SK-N-MC (cell line): ENCODE results near the gene CATSPERB.

Source experiments
- DNase-seq: peaks from one replicate; pipeline ENCODE4 v3.0.0-alpha.2; 2011; ENCODE audit warnings: low read depth, low spot score
- H3K27ac ChIP-seq: fragments of 200-600 bp; sonication (generic); 2 replicates; pipeline ENCODE4 v1.5.1; 2016; ENCODE audit warnings: mixed run types
- H3K36me3 ChIP-seq: fragments of 200-600 bp; sonication (generic); 2 replicates; pipeline ENCODE4 v1.6.1; 2017; ENCODE audit warnings: antibody characterized with exemption, low read length, mixed read lengths; ENCODE audit not compliant: insufficient read depth
- H3K4me3 ChIP-seq: fragments of 200-600 bp; sonication (generic); 2 replicates; pipeline ENCODE4 v1.5.1; 2016
- H3K9ac ChIP-seq: fragments of 200-600 bp; sonication (generic); 2 replicates; pipeline ENCODE4 v1.8.0; 2017; ENCODE audit warnings: mixed run types, mixed read lengths; ENCODE audit not compliant: insufficient read length
- H3K9me3 ChIP-seq: fragments of 200-600 bp; sonication (generic); 2 replicates; pipeline ENCODE4 v1.6.1; 2017; ENCODE audit warnings: low read depth, mild to moderate bottlenecking, antibody characterized with exemption, low read length, moderate library complexity, mixed read lengths
- EZH2 ChIP-seq: fragments of 200-600 bp; sonication (generic); IDR thresholded peaks from one replicate; pipeline ENCODE4 v1.6.1; 2017; ENCODE audit warnings: antibody characterized with exemption
- FOXP2 ChIP-seq: optimal IDR thresholded peaks from 2 replicates; pipeline ENCODE3; 2011; ENCODE audit warnings: mild to moderate bottlenecking, moderate library complexity; ENCODE audit not compliant: insufficient read depth; ENCODE audit errors: extremely low read length, control extremely low read depth
- POLR2AphosphoS5 ChIP-seq: IDR thresholded peaks from 2 replicates; pipeline ENCODE4 v1.6.1; 2012; ENCODE audit warnings: mild to moderate bottlenecking, low read depth, low read length, borderline replicate concordance

CATSPERB gene

DNA sequence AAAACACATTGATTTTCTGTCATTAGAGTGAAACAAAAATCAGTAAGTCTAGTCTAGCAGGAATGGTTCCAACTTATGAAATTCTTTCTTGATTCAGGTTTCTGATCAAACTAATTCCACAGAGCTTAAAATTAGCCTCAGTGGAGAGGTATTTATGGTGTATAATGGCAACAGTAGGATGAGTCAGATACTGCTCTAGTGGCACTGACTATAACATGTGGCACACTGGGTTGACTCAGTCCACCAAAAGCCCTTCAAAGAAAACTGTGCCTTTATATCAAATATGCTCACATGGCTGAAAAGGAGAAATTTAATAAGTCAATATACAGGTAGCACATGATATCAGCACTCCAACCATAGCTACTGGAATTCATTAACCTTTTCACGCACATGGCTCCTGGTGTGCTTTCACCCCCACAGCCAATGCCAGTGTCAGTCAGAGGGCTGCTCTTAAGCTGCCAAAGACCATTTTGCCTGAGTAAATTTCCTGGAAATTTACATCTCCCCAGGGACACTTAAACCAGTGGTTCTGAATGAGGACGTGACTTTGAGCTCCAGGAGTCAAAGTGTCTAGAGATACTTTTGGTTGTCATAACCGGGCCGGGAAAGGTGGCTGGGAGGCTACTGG is 21.7 kb upstream of the CATSPERB start:
- H3K9ac ChIP-seq, result no peak overlapping the region
- no peak for DNase-seq
- TF ChIP-seq FOXP2, result no peak
- no peak for TF ChIP-seq EZH2
- TF ChIP-seq POLR2AphosphoS5, result no peak

GRCh38 chr14:91752961-91753360 is 21.1 kb upstream of the CATSPERB start:
- no peak for DNase-seq
- no peak overlapping the region for H3K27ac ChIP-seq

More for the DNA sequence above, 21.7 kb upstream of the CATSPERB start:
- Histone ChIP-seq H3K27ac (no peak overlapping the region), H3K36me3 (no peaks in the 10 kb centered on the region), H3K4me3 (no peak overlapping the region), H3K9me3 (no peaks in the 10 kb centered on the region)

GRCh38 chr14:91751719-91752118 is 19.8 kb upstream of the CATSPERB start:
- Histone ChIP-seq H3K36me3 (no peaks in the 10 kb centered on the region), H3K9me3 (no peaks in the 10 kb centered on the region), H3K27ac (no peak overlapping the region), H3K9ac (no peak overlapping the region), H3K4me3 (no peak overlapping the region)
- TF ChIP-seq FOXP2 (no peak), EZH2 (no peak), POLR2AphosphoS5 (no peak)
- DNase-seq, result no peak

More at GRCh38 chr14:91752961-91753360, 21.1 kb upstream of the CATSPERB start:
- H3K9ac ChIP-seq, result no peak overlapping the region
- TF ChIP-seq FOXP2 (no peak), EZH2 (no peak)
- no peaks in the 10 kb centered on the region for H3K36me3 ChIP-seq
- no peaks in the 10 kb centered on the region for H3K9me3 ChIP-seq
- H3K4me3 ChIP-seq, result no peak overlapping the region

DNA sequence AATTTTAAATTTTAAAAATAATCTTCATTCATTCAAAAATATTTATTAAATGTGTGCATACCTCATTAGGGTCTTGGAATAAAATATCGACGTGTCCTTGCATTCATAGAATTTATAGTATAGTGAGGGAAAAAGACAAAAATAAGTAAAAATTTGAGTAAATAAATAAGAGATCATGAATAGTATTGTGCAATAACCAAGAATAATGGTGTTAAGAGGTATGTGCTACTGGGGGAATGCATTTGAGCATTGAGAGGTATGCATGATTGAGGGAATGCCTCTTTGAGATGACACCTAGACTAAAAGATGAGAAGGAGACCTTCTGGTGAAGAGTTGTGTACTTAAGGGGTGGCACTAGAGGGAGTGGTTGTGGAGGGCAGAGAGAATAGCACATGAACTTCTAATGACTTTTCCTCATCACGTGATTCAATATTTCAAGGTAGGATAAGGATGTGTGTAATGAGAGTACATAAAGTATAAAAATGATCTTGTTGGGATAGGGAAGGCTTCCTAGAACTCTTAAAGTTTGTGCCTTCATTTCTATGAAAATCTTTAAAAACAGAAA is 18.8 kb upstream of the CATSPERB start:
- no peak for TF ChIP-seq FOXP2
- TF ChIP-seq EZH2, result no peak
- TF ChIP-seq POLR2AphosphoS5, result no peak
- Histone ChIP-seq H3K4me3 (no peak overlapping the region), H3K9me3 (no peaks in the 10 kb centered on the region), H3K27ac (no peak overlapping the region), H3K9ac (no peak overlapping the region), H3K36me3 (no peaks in the 10 kb centered on the region)
- no peak for DNase-seq

DNA sequence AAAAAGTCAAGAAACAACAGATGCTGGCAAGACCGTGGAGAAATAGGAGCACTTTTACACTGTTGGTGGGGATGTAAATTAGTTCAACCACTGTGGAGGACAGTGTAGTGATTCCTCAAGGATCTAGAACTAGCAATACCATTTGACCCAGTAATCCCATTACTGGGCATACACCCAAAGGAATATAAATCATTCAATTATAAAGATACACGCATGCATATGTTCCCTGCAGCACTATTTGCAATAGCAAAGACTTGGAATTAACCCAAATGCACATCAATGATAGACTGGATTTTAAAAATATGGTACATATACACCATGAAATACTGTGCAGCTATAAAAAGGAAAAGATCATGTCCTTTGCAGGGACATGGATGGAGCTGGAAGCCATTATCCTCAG is 18.0 kb upstream of the CATSPERB start:
- H3K9me3 ChIP-seq, result no peaks in the 10 kb centered on the region
- no peak for DNase-seq
- TF ChIP-seq EZH2, result no peak
- H3K27ac ChIP-seq, result no peak overlapping the region
- no peak overlapping the region for H3K4me3 ChIP-seq
- H3K36me3 ChIP-seq, result no peaks in the 10 kb centered on the region
- H3K9ac ChIP-seq, result no peak overlapping the region

GRCh38 chr14:91748049-91748448 is 16.2 kb upstream of the CATSPERB start:
- Histone ChIP-seq H3K27ac (no peak overlapping the region), H3K4me3 (no peak overlapping the region), H3K36me3 (no peaks in the 10 kb centered on the region), H3K9me3 (no peaks in the 10 kb centered on the region), H3K9ac (no peak overlapping the region)
- no peak for DNase-seq
- TF ChIP-seq POLR2AphosphoS5 (no peak), EZH2 (no peak), FOXP2 (no peak)

- H3K36me3 ChIP-seq, result no peaks in the 10 kb centered on the region
- TF ChIP-seq FOXP2 (no peak), POLR2AphosphoS5 (no peak), EZH2 (no peak)
- no peak overlapping the region for H3K27ac ChIP-seq
- no peak overlapping the region for H3K4me3 ChIP-seq
- H3K9me3 ChIP-seq, result no peaks in the 10 kb centered on the region
- DNase-seq, result no peak
- H3K9ac ChIP-seq, result no peak overlapping the region
Measured at GRCh38 chr14:91745344-91745743, 13.5 kb upstream of the CATSPERB start.

DNA sequence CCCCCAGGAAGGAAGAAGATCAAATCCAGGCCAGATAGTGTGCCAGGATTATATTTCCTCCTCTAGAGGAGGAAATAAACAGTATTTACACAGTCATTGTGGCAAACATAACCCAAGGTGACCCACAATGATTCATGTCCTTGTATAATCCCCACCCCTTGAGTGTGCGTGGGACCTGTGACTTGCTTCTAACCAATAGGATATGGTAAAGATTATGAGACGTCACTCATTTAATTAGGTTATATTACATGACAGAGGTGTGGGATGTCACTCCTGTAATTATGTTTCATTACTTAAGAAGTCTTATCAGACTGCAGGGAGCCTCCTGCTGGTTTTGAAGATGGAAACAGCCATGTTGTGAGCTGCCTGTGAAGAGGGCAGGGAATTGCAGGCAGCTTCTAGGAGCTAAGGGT is 12.2 kb upstream of the CATSPERB start:
- Histone ChIP-seq H3K9ac (no peak overlapping the region), H3K27ac (no peak overlapping the region), H3K9me3 (no peaks in the 10 kb centered on the region), H3K36me3 (no peaks in the 10 kb centered on the region), H3K4me3 (no peak overlapping the region)
- no peak for DNase-seq
- TF ChIP-seq POLR2AphosphoS5 (no peak), EZH2 (no peak), FOXP2 (no peak)

DNA sequence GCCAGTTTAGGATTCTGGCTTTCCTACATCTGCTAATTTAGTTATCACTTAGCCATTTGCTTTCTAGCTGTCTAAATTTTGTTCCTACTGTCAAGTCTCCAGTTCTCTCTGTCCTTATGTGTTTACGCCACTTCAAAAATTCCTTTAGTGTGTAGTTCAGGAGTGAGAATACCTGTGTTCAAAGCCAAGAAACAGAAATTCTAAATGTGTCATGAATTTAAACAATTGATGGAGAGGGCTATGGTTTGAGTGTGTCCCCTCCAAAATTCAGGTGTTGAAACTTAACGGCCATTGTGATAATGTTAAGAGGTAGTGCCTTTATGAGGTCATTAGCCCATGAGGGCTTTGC is 11.4 kb upstream of the CATSPERB start:
- DNase-seq, result no peak
- Histone ChIP-seq H3K9me3 (no peaks in the 10 kb centered on the region), H3K36me3 (no peaks in the 10 kb centered on the region), H3K27ac (no peak overlapping the region), H3K9ac (no peak overlapping the region), H3K4me3 (no peak overlapping the region)
- TF ChIP-seq EZH2, result no peak
- no peak for TF ChIP-seq FOXP2
- TF ChIP-seq POLR2AphosphoS5, result no peak
